ENCODE results near the gene CFAP45. TPM values are rescaled to one million over a fixed set of nuclear protein-coding genes. Genes with fewer than 3 reads are reported as not detected.
A peak's percentile ranks its signal among the peaks of the same experiment; 100 is the strongest.

CFAP45 gene
- total and polyA plus RNA-seq, 5 experiments from 2014 or later: 0.33 to 1.5 (median 1.3) TPM; not detected in 2

- peaks cover 4 to 28% (median 21%) of the 10 kb centered on the region in 4 donors for H3K4me1 Mint-ChIP-seq
- H3K27me3 Mint-ChIP-seq: peaks cover 0 to 6% (median 0%) of the 10 kb centered on the region in 5 donors
- H3K36me3 Mint-ChIP-seq: peaks cover 0 to 7% (median 0%) of the 10 kb centered on the region in 3 donors
- ATAC-seq: no peak
- no peak overlapping the region for H3K4me3 Mint-ChIP-seq
- POLR2A ChIA-PET: no interaction called here
- no peak overlapping the region for H3K27ac Mint-ChIP-seq
- no peaks in the 10 kb centered on the region for H3K9me3 Mint-ChIP-seq
- no peak for DNase-seq
Observed at GRCh38 chr1:159847231-159847630, 52.7 kb downstream of the CFAP45 start.

GRCh38 chr1:159845751-159846629, 54.0 kb downstream of the CFAP45 start:
- H3K36me3 Mint-ChIP-seq: peaks cover 0 to 3% (median 3%) of the 10 kb centered on the region in 3 donors
- ATAC-seq (no peak), DNase-seq (no peak)
- no peaks in the 10 kb centered on the region for H3K9me3 Mint-ChIP-seq
- peaks cover 4 to 22% (median 16%) of the 10 kb centered on the region in 4 donors for H3K4me1 Mint-ChIP-seq
- peaks cover 0 to 8% (median 0%) of the 10 kb centered on the region in 5 donors for H3K27me3 Mint-ChIP-seq
- no peak overlapping the region for H3K4me3 Mint-ChIP-seq
- peak overlapping the region in 2 of 10 donors; percentile 3 to 15 for H3K27ac Mint-ChIP-seq
- POLR2A ChIA-PET: no interaction called here

- Mint-ChIP-seq H3K4me3 (no peak overlapping the region), H3K27ac (no peak overlapping the region), H3K36me3 (peaks cover 0 to 6% (median 3%) of the 10 kb centered on the region in 3 donors), H3K4me1 (peaks cover 0 to 13% (median 8%) of the 10 kb centered on the region in 4 donors), H3K27me3 (peaks cover 0 to 6% (median 0%) of the 10 kb centered on the region in 5 donors), H3K9me3 (no peaks in the 10 kb centered on the region)
- DNase-seq (no peak), ATAC-seq (no peak)
- POLR2A ChIA-PET: no interaction called here
Observed at GRCh38 chr1:159843459-159843858, 56.5 kb downstream of the CFAP45 start.

- no peak for DNase-seq
- POLR2A ChIA-PET: no interaction called here
- H3K27ac Mint-ChIP-seq: peak overlapping the region in 2 of 10 donors; percentile 20 to 51
- no peak for ATAC-seq
- peaks cover 0 to 10% (median 4%) of the 10 kb centered on the region in 4 donors for H3K4me1 Mint-ChIP-seq
- peaks cover 0 to 6% (median 0%) of the 10 kb centered on the region in 5 donors for H3K27me3 Mint-ChIP-seq
- no peak overlapping the region for H3K4me3 Mint-ChIP-seq
- H3K9me3 Mint-ChIP-seq: no peaks in the 10 kb centered on the region
- H3K36me3 Mint-ChIP-seq: peaks cover 0 to 17% (median 13%) of the 10 kb centered on the region in 3 donors
Observed at GRCh38 chr1:159841749-159842148, 58.2 kb downstream of the CFAP45 start.

GRCh38 chr1:159839116-159839849, 60.7 kb downstream of the CFAP45 start:
- ATAC-seq: no peak
- H3K27me3 Mint-ChIP-seq: peaks cover 0 to 5% (median 0%) of the 10 kb centered on the region in 5 donors
- H3K36me3 Mint-ChIP-seq: peaks cover 0 to 28% (median 23%) of the 10 kb centered on the region in 3 donors

GRCh38 chr1:159838715-159839114, 61.2 kb downstream of the CFAP45 start:
- DNase-seq (no peak), ATAC-seq (no peak)
- no peak overlapping the region for H3K4me3 Mint-ChIP-seq
- H3K36me3 Mint-ChIP-seq: peaks cover 2 to 30% (median 23%) of the 10 kb centered on the region in 3 donors
- peak overlapping the region in 2 of 10 donors; percentile 42 to 57 for H3K27ac Mint-ChIP-seq
- peaks cover 0 to 3% (median 0%) of the 10 kb centered on the region in 5 donors for H3K27me3 Mint-ChIP-seq
- POLR2A ChIA-PET: interaction anchor here (0.9 kb wide), 1 partner anchor 11 kb away, joined by 3 read pairs; no protein-coding TSS in a partner anchor
- H3K9me3 Mint-ChIP-seq: no peaks in the 10 kb centered on the region
- H3K4me1 Mint-ChIP-seq: peaks cover 0 to 7% (median 2%) of the 10 kb centered on the region in 4 donors

More at GRCh38 chr1:159839116-159839849, 60.7 kb downstream of the CFAP45 start:
- H3K9me3 Mint-ChIP-seq: no peaks in the 10 kb centered on the region
- peak overlapping the region in 3 of 10 donors; percentile 7 to 57 (median 42) for H3K27ac Mint-ChIP-seq
- POLR2A ChIA-PET: interaction anchor here (0.9 kb wide), 1 partner anchor 12 kb away, joined by 3 read pairs; no protein-coding TSS in a partner anchor
- H3K4me3 Mint-ChIP-seq: no peak overlapping the region
- no peak for DNase-seq
- H3K4me1 Mint-ChIP-seq: peaks cover 0 to 7% (median 2%) of the 10 kb centered on the region in 4 donors

GRCh38 chr1:159835862-159836525, 64.0 kb downstream of the CFAP45 start:
- ATAC-seq: no peak
- Mint-ChIP-seq H3K27me3 (no peaks in the 10 kb centered on the region), H3K4me1 (peaks cover 0 to 5% (median under 1%) of the 10 kb centered on the region in 4 donors), H3K4me3 (no peak overlapping the region), H3K9me3 (no peaks in the 10 kb centered on the region), H3K27ac (no peak overlapping the region), H3K36me3 (peaks cover 4 to 32% (median 20%) of the 10 kb centered on the region in 3 donors)
- no peak for DNase-seq
- POLR2A ChIA-PET: no interaction called here

GRCh38 chr1:159835356-159835755, 64.6 kb downstream of the CFAP45 start:
- H3K4me1 Mint-ChIP-seq: peaks cover under 1 to 5% (median 1%) of the 10 kb centered on the region in 4 donors
- peaks cover 4 to 32% (median 20%) of the 10 kb centered on the region in 3 donors for H3K36me3 Mint-ChIP-seq
- DNase-seq (no peak), ATAC-seq (no peak)
- H3K9me3 Mint-ChIP-seq: peaks cover 0 to under 1% (median 0%) of the 10 kb centered on the region in 9 donors
- H3K27me3 Mint-ChIP-seq: no peaks in the 10 kb centered on the region
- H3K27ac Mint-ChIP-seq: peak overlapping the region in 2 of 10 donors; percentile 32 to 81
- POLR2A ChIA-PET: no interaction called here
- H3K4me3 Mint-ChIP-seq: no peak overlapping the region

- H3K4me3 Mint-ChIP-seq: no peak overlapping the region
- H3K27ac Mint-ChIP-seq: peak overlapping the region in 1 of 10 donors; percentile 49
- peaks cover 11 to 31% (median 27%) of the 10 kb centered on the region in 4 donors for H3K4me1 Mint-ChIP-seq
- ATAC-seq (no peak), DNase-seq (no peak)
- POLR2A ChIA-PET: no interaction called here
- peaks cover 0 to 23% (median 9%) of the 10 kb centered on the region in 9 donors for H3K9me3 Mint-ChIP-seq
- no peaks in the 10 kb centered on the region for H3K27me3 Mint-ChIP-seq
- peaks cover 15 to 29% (median 15%) of the 10 kb centered on the region in 3 donors for H3K36me3 Mint-ChIP-seq
Observed at GRCh38 chr1:159832309-159832708, 67.7 kb downstream of the CFAP45 start.

- DNase-seq: no peak
- H3K27me3 Mint-ChIP-seq: no peaks in the 10 kb centered on the region
- POLR2A ChIA-PET: no interaction called here
- H3K9me3 Mint-ChIP-seq: peaks cover 0 to 30% (median 9%) of the 10 kb centered on the region in 9 donors
- ATAC-seq: no peak
- H3K4me3 Mint-ChIP-seq: no peak overlapping the region
- H3K36me3 Mint-ChIP-seq: peaks cover 8 to 24% (median 15%) of the 10 kb centered on the region in 3 donors
- H3K27ac Mint-ChIP-seq: peak overlapping the region in 1 of 10 donors; percentile 12
- peaks cover 18 to 38% (median 34%) of the 10 kb centered on the region in 4 donors for H3K4me1 Mint-ChIP-seq
Observed at GRCh38 chr1:159831412-159832141, 68.4 kb downstream of the CFAP45 start.

- POLR2A ChIA-PET: no interaction called here
Observed at GRCh38 chr1:159830722-159831121, 69.2 kb downstream of the CFAP45 start.

More at GRCh38 chr1:159830722-159831121, 69.2 kb downstream of the CFAP45 start:
- peaks cover 4 to 17% (median 15%) of the 10 kb centered on the region in 3 donors for H3K36me3 Mint-ChIP-seq
- DNase-seq (no peak), ATAC-seq (no peak)
- H3K4me1 Mint-ChIP-seq: peaks cover 27 to 47% (median 43%) of the 10 kb centered on the region in 4 donors
- peaks cover 0 to 35% (median 9%) of the 10 kb centered on the region in 9 donors for H3K9me3 Mint-ChIP-seq
- no peak overlapping the region for H3K4me3 Mint-ChIP-seq
- peak overlapping the region in 1 of 10 donors; percentile 14 for H3K27ac Mint-ChIP-seq
- no peaks in the 10 kb centered on the region for H3K27me3 Mint-ChIP-seq
